Endothelial cell (in vitro differentiated cells): ENCODE results near the gene KPNB1. TPM values are rescaled to one million over a fixed set of nuclear protein-coding genes. Genes with fewer than 3 reads are reported as not detected.

Experiments
- DNase-seq: peaks from one replicate; pipeline ENCODE4 v3.0.0; 2021; ENCODE audit warnings: low spot score
- H3K27ac Mint-ChIP-seq: one replicate; pipeline ENCODE4 v1.8.0; 2021; ENCODE audit warnings: mixed read lengths, inconsistent platforms; ENCODE audit not compliant: unreplicated experiment
- H3K27me3 Mint-ChIP-seq: one replicate; pipeline ENCODE4 v1.8.0; 2021; ENCODE audit warnings: mild to moderate bottlenecking, moderate library complexity, mixed read lengths, inconsistent platforms; ENCODE audit not compliant: unreplicated experiment
- H3K36me3 Mint-ChIP-seq: one replicate; pipeline ENCODE4 v1.8.0; 2021; ENCODE audit warnings: mild to moderate bottlenecking, low read depth, mixed read lengths, inconsistent platforms; ENCODE audit not compliant: unreplicated experiment
- H3K4me1 Mint-ChIP-seq: one replicate; pipeline ENCODE4 v1.8.0; 2021; ENCODE audit warnings: mild to moderate bottlenecking, mixed read lengths, inconsistent platforms; ENCODE audit not compliant: unreplicated experiment
- H3K4me3 Mint-ChIP-seq: one replicate; pipeline ENCODE4 v1.8.0; 2021; ENCODE audit warnings: mild to moderate bottlenecking, mixed read lengths, inconsistent platforms; ENCODE audit not compliant: unreplicated experiment
- H3K9me3 Mint-ChIP-seq: one replicate; pipeline ENCODE4 v1.8.0; 2021; ENCODE audit warnings: mixed read lengths, inconsistent platforms; ENCODE audit not compliant: unreplicated experiment
- CTCF ChIP-seq: fragments of 200-600 bp; sonication (generic); IDR thresholded peaks from one replicate; pipeline ENCODE4 v1.5.0; 2021; ENCODE audit warnings: antibody characterized with exemption; ENCODE audit not compliant: unreplicated experiment
- total RNA-seq: library from RNA; stranded (reverse); fragmentation: NEBNext Ultra II Directional; extraction: Animal tissue kit (Norgen Biotek cat#: 25700); gene quantifications from one replicate; pipeline ENCODE4 v1.2.1, GENCODE V29; 2021; ENCODE audit not compliant: unreplicated experiment

Gene KPNB1
- total RNA-seq, 1 donor from 2014 or later = 376 TPM

GRCh38 chr17:47699536-47699840 is 49.8 kb downstream of the KPNB1 start:
- peak overlapping the region; percentile 70 for H3K4me3 Mint-ChIP-seq
- peaks cover 5% of the 10 kb centered on the region for H3K27me3 Mint-ChIP-seq
- peaks cover 28% of the 10 kb centered on the region for H3K4me1 Mint-ChIP-seq
- peaks cover 27% of the 10 kb centered on the region for H3K36me3 Mint-ChIP-seq
- TF ChIP-seq CTCF = no peak
- no peak overlapping the region for H3K27ac Mint-ChIP-seq
- DNase-seq = no peak
- H3K9me3 Mint-ChIP-seq = no peaks in the 10 kb centered on the region

DNA sequence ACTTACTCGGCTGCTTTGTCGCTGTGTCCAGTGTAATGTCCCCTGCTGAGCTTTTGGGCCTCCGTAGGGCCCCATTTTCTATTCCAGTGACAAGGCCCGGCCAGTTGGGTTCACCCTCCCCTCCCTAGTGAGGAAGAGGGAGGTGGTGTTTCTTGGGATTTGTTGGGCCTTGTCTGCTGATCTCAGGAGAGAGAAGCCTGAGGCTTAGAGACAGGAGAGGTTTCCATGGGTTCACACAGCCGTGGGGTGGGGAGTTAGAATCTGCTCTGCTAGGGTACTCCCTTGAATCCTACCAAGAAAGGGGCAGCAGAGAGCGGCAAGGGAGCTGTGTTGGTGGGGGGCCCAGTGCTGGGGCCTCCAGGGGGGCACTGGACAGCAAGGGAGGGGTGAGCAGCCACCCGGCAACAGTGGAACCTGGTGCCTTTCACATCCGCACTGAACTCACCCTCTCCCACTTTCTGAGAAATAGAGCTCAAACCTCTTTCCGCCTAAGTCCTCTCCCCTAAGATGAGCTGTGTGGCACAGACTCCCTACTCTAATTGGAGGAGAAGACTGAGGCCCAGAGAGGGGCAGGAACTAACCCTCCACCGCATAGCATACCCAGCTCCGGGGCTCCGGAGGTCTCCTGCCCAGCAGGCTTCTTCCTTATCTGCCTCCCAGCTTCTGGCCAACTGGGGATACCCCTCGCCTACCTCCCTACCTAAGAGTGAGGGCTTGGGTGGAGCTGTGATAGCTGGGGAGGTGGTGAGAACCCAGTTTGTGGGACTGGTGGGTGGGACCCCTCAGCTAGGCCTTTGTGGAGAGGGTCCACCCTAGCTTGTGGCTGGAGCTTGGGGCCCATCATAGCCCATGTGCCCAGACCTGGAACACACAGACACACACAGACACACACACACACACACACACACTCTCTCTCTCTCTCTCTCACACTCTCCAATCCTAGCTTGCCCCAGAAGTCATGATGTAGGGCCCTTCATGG is 51.0 kb downstream of the KPNB1 start:
- H3K27ac Mint-ChIP-seq = no peak overlapping the region
- no peak overlapping the region for H3K4me3 Mint-ChIP-seq
- DNase-seq = no peak
- TF ChIP-seq CTCF = no peak
- peaks cover 39% of the 10 kb centered on the region for H3K36me3 Mint-ChIP-seq
- H3K4me1 Mint-ChIP-seq = peaks cover 25% of the 10 kb centered on the region
- no peaks in the 10 kb centered on the region for H3K9me3 Mint-ChIP-seq
- peaks cover 9% of the 10 kb centered on the region for H3K27me3 Mint-ChIP-seq

DNA sequence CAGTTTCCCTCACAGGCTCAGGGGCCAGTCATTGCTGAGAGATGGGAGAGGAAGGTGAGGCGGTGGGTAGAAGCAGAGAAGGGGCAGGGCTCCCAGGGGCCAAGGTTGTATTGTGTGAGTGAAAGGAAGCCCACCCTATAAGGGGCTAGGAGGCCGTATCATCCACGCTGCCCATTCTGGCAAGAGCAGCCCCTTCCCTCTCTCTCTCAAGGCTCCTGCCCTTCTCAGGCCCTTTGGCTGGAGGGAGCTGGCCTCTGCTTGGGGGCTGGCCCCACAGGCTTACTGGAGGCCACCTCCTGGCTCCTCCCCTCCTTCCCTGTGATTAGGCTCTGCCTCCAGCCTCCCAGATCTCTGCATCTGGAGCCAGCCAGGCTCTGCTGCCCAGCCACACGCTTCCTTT is 51.9 kb downstream of the KPNB1 start:
- Mint-ChIP-seq H3K36me3 (peaks cover 44% of the 10 kb centered on the region), H3K27me3 (peaks cover 9% of the 10 kb centered on the region), H3K4me1 (peaks cover 21% of the 10 kb centered on the region), H3K27ac (no peak overlapping the region), H3K9me3 (no peaks in the 10 kb centered on the region), H3K4me3 (peak overlapping the region; percentile 54)
- TF ChIP-seq CTCF = no peak
- no peak for DNase-seq

- Mint-ChIP-seq H3K9me3 (no peaks in the 10 kb centered on the region), H3K27ac (no peak overlapping the region), H3K4me3 (no peak overlapping the region), H3K4me1 (peaks cover 19% of the 10 kb centered on the region), H3K36me3 (peaks cover 44% of the 10 kb centered on the region), H3K27me3 (peaks cover 13% of the 10 kb centered on the region)
- no peak for TF ChIP-seq CTCF
- DNase-seq = no peak
Measured at GRCh38 chr17:47702391-47702995, 52.8 kb downstream of the KPNB1 start.

DNA sequence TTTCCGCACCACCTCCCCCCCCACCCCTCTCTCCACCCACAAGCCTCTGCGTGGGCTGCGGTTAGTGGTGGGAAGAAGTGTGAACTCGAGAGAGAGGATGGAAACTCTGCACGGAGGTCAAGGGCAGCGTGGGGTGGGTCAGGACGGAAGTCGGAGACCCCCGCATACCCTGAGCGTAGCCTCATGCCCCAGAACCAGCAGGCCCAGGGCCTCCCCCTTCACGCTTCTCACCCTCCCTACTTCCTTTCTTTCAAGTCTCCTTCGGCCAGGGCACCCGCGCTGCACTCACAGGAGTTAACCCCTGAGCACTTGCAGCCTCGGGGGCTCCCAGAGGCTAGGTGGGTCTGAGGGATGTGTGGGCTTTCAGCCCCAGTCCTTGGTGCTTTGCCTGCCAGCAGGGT is 53.5 kb downstream of the KPNB1 start:
- Mint-ChIP-seq H3K4me3 (no peak overlapping the region), H3K36me3 (peaks cover 47% of the 10 kb centered on the region), H3K4me1 (peaks cover 19% of the 10 kb centered on the region), H3K27ac (no peak overlapping the region), H3K27me3 (peaks cover 13% of the 10 kb centered on the region), H3K9me3 (no peaks in the 10 kb centered on the region)
- TF ChIP-seq CTCF = no peak
- no peak for DNase-seq
